Colonic mucosa (tissue), 4 donors: Measurements from ENCODE around the gene YTHDF1. TPM values are rescaled to one million over a fixed set of nuclear protein-coding genes. Genes with fewer than 3 reads are reported as not detected.

ENCODE experiments used
- DNase-seq: peaks from one replicate; pipeline ENCODE4 v3.0.0-alpha.2; 2020
- H3K27ac ChIP-seq: fragments of 200-600 bp; one replicate; pipeline ENCODE4 v1.8.0; 2021
- H3K27me3 ChIP-seq: fragments of 200-600 bp; one replicate; pipeline ENCODE4 v1.8.0; 2021
- H3K36me3 ChIP-seq: fragments of 200-600 bp; one replicate; pipeline ENCODE4 v1.8.0; 2021
- H3K4me1 ChIP-seq: fragments of 200-600 bp; one replicate; pipeline ENCODE4 v1.8.0; 2021; ENCODE audit warnings: mild to moderate bottlenecking
- H3K4me3 ChIP-seq: fragments of 200-600 bp; one replicate; pipeline ENCODE4 v1.8.0; 2021
- H3K9ac ChIP-seq, 2 donors: one replicate each; pipeline ENCODE4 v1.7.0; 2013; ENCODE audit warnings: control low read depth in 2 of 2, low read depth in 2 of 2, low read length in 2 of 2
- H3K9me3 ChIP-seq: fragments of 200-600 bp; one replicate; pipeline ENCODE4 v1.8.0; 2021
- CTCF ChIP-seq: fragments of 200-600 bp; IDR thresholded peaks from one replicate; pipeline ENCODE4 v1.8.0; 2022; ENCODE audit warnings: antibody characterized with exemption, mild to moderate bottlenecking
- intact Hi-C: fragments of 100-400 bp; cut with DNase I; formaldehyde crosslinking; loops from one replicate; pipeline ENCODE4 v1.14.1; 2022
- total RNA-seq, 2 donors: library from RNA; stranded (reverse); fragmentation: NEBNext Ultra II Directional in 1 of 2; extraction: Animal tissue kit (Norgen Biotek cat#: 25700) in 1 of 2; gene quantifications; one replicate each; pipeline ENCODE4 v1.2.1, GENCODE V29; 2021
- donor health status: healthy.
- donor health status: DM: no; HTN: no; CAD: no.
- donor health status: DM: no; HTN: no; CAD: no.

Gene YTHDF1
- total RNA-seq, 2 donors from 2014 or later = 35.4 to 38.7 TPM

GRCh38 chr20:63165356-63166192, 50.4 kb downstream of the YTHDF1 start:
- no peaks in the 10 kb centered on the region for H3K9me3 ChIP-seq
- H3K27me3 ChIP-seq = no peaks in the 10 kb centered on the region
- no peak overlapping the region for H3K4me3 ChIP-seq
- no peak for DNase-seq
- no peaks in the 10 kb centered on the region for H3K36me3 ChIP-seq
- no peak overlapping the region for H3K9ac ChIP-seq
- TF ChIP-seq CTCF = no peak
- H3K27ac ChIP-seq = no peak overlapping the region
- intact Hi-C loops = no loop called here
- no peaks in the 10 kb centered on the region for H3K4me1 ChIP-seq

- DNase-seq = no peak
- intact Hi-C loops = no loop called here
- no peak overlapping the region for H3K9ac ChIP-seq
- no peak for TF ChIP-seq CTCF
- no peaks in the 10 kb centered on the region for H3K9me3 ChIP-seq
- no peaks in the 10 kb centered on the region for H3K4me1 ChIP-seq
- H3K27me3 ChIP-seq = no peaks in the 10 kb centered on the region
- H3K4me3 ChIP-seq = no peak overlapping the region
- H3K36me3 ChIP-seq = no peaks in the 10 kb centered on the region
- no peak overlapping the region for H3K27ac ChIP-seq
Measured at GRCh38 chr20:63164484-63165355, 51.2 kb downstream of the YTHDF1 start.

GRCh38 chr20:63163596-63164483, 52.1 kb downstream of the YTHDF1 start:
- H3K27me3 ChIP-seq = no peaks in the 10 kb centered on the region
- no peak overlapping the region for H3K4me3 ChIP-seq
- no peak for TF ChIP-seq CTCF
- no peak for DNase-seq
- intact Hi-C loops = no loop called here
- H3K4me1 ChIP-seq = no peaks in the 10 kb centered on the region
- no peaks in the 10 kb centered on the region for H3K9me3 ChIP-seq
- no peaks in the 10 kb centered on the region for H3K36me3 ChIP-seq
- H3K27ac ChIP-seq = no peak overlapping the region
- H3K9ac ChIP-seq = no peak overlapping the region

- no peak overlapping the region for H3K4me3 ChIP-seq
- H3K27ac ChIP-seq = no peak overlapping the region
- TF ChIP-seq CTCF = no peak
- no peak overlapping the region for H3K9ac ChIP-seq
- H3K36me3 ChIP-seq = no peaks in the 10 kb centered on the region
- intact Hi-C loops = no loop called here
- no peak for DNase-seq
- H3K27me3 ChIP-seq = no peaks in the 10 kb centered on the region
- H3K4me1 ChIP-seq = no peaks in the 10 kb centered on the region
- no peaks in the 10 kb centered on the region for H3K9me3 ChIP-seq
Measured at GRCh38 chr20:63163171-63163570, 52.8 kb downstream of the YTHDF1 start.
